ENCODE data around the gene BCORL1. TPM values are rescaled to one million over a fixed set of nuclear protein-coding genes. Genes with fewer than 3 reads are reported as not detected.
A peak's percentile ranks its signal among the peaks of the same experiment; 100 is the strongest.

BCORL1 gene
- polyA plus RNA-seq, 6 donors from 2014 or later: 0.31 to 2.1 (median 0.70) TPM; not detected in 1

DNA sequence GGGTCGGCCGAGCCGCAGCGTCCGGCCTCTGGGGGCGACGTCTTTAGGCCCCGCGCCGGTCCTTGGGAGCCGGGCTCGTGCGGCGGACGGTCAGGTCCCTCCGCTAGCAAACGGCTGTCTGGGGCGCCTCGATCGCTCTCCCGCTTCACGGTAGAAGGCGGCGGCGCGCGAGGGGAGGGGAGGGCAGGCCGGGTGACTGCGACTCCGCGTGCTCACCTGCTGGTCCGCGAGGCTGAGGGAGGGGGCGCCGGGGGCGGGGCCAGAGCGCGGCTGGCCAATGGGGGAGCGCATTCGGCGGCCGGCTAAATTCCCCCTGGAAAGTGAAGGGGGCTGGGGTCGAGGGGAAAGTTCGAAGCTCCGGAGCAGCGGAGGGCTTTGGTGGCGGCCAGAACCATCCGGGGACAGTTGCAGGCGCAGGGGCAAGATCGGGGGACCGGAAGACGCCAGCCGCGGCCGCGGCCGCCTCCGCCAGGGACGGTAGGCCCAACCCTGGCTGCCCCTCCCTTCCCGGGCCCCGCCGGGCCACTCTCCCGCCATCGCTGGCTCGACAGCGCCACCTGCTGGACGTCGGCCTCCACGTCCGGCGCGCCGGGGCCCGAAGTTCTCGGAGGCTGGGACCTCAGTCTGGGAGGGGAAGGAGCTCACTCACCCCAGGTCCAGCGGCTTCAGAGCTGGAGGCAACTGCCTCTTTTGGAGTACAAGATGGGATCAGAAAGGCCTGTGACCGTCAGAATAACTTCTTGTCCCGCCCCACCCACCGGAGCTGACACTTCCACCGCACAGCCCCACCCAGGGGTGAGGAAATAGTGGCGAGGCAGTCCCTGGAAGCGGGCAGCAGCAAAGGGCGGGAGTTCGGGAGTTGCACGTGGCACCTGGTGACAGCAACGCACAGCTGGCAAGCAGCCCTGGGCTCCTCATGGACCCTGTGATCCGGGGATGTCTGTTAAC is 78.0 kb downstream of the BCORL1 start:
- peak overlapping the region; percentile 65 to 92 (median 82) for H3K4me3 Mint-ChIP-seq
- no peaks in the 10 kb centered on the region for H3K27me3 Mint-ChIP-seq
- DNase-seq: peak; percentile 78
- no peaks in the 10 kb centered on the region for H3K36me3 Mint-ChIP-seq
- peaks cover 4 to 6% (median 6%) of the 10 kb centered on the region in 3 donors for H3K4me1 Mint-ChIP-seq
- H3K9me3 Mint-ChIP-seq: no peaks in the 10 kb centered on the region
- peak; percentile 89 to 90 for ATAC-seq (ENCODE audit: low read depth in 2 of 2)
- peak overlapping the region in 3 of 6 donors; percentile 66 to 91 (median 76) for H3K27ac Mint-ChIP-seq

- no peak for ATAC-seq (ENCODE audit: low read depth in 2 of 2)
- peaks cover 0 to 7% of the 10 kb centered on the region in 2 donors for H3K36me3 Mint-ChIP-seq
- no peaks in the 10 kb centered on the region for H3K27me3 Mint-ChIP-seq
- DNase-seq: no peak
- no peak overlapping the region for H3K4me3 Mint-ChIP-seq
- no peaks in the 10 kb centered on the region for H3K9me3 Mint-ChIP-seq
- H3K4me1 Mint-ChIP-seq: peaks cover 0 to 7% (median 4%) of the 10 kb centered on the region in 3 donors
- H3K27ac Mint-ChIP-seq: peak overlapping the region in 3 of 6 donors; percentile 67 to 85 (median 70)
Observed at GRCh38 chrX:130066975-130067615, 84.7 kb downstream of the BCORL1 start.

DNA sequence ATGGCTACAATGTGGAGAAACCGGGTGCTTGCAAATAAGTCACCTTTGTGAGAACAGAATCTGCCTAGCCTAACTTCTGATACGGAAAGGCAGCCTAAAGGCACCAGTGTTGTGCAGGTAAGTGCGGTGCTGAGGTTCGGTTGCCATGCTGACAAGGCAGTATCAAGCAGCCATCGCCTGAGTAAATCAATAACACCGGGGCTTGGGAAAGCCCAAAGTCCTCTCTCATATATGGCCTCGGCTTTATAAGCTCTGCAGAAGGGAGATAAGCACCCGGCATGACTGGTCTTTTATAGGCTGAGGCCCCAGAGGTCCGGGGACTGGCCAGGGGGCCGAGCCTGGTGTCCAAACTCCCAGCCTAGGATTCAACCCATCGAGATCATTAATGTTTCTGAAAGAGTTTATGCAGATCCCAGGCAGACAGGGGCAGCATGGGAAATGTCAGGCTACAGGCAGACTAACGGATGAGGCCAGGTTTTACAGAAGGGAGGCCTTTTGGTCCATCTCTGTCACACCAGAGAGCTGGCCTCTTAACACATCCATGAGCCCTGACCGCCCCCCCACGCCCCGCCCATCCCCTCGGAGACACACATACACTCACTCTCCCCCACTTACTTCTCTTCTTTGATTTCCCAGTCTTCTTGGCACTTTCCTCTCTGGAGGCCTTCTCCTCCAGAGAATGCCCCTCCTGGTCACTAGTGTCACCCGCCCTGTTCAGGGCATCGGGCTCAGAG is 89.3 kb downstream of the BCORL1 start:
- Mint-ChIP-seq H3K4me1 (peaks cover 0 to 3% (median 0%) of the 10 kb centered on the region in 3 donors), H3K27me3 (no peaks in the 10 kb centered on the region), H3K9me3 (peaks cover 0 to 3% (median 0%) of the 10 kb centered on the region in 7 donors), H3K4me3 (no peak overlapping the region), H3K36me3 (peaks cover 0 to 7% of the 10 kb centered on the region in 2 donors), H3K27ac (peak overlapping the region in 2 of 6 donors; percentile 30 to 78)
- ATAC-seq (ENCODE audit: low read depth in 2 of 2): no peak
- no peak for DNase-seq

GRCh38 chrX:130072345-130072740 is 89.9 kb downstream of the BCORL1 start:
- H3K27me3 Mint-ChIP-seq: no peaks in the 10 kb centered on the region
- ATAC-seq (ENCODE audit: low read depth in 2 of 2) (no peak), DNase-seq (no peak)
- peaks cover 0 to 3% (median 0%) of the 10 kb centered on the region in 3 donors for H3K4me1 Mint-ChIP-seq
- H3K9me3 Mint-ChIP-seq: peaks cover 0 to 3% (median 0%) of the 10 kb centered on the region in 7 donors
- H3K36me3 Mint-ChIP-seq: peaks cover 0 to 3% of the 10 kb centered on the region in 2 donors
- H3K27ac Mint-ChIP-seq: peak overlapping the region in 2 of 6 donors; percentile 38 to 78
- H3K4me3 Mint-ChIP-seq: no peak overlapping the region

GRCh38 chrX:130075777-130076176 is 93.3 kb downstream of the BCORL1 start:
- no peaks in the 10 kb centered on the region for H3K36me3 Mint-ChIP-seq
- peaks cover 0 to 3% (median 0%) of the 10 kb centered on the region in 7 donors for H3K9me3 Mint-ChIP-seq
- no peak for ATAC-seq (ENCODE audit: low read depth in 2 of 2)
- H3K4me3 Mint-ChIP-seq: peak overlapping the region in 1 of 8 donors; percentile 76
- H3K27ac Mint-ChIP-seq: peak overlapping the region in 2 of 6 donors; percentile 38 to 45
- no peak for DNase-seq
- no peaks in the 10 kb centered on the region for H3K27me3 Mint-ChIP-seq
- H3K4me1 Mint-ChIP-seq: peaks cover 0 to 11% (median 8%) of the 10 kb centered on the region in 3 donors

GRCh38 chrX:130079824-130080406 is 97.5 kb downstream of the BCORL1 start:
- H3K4me1 Mint-ChIP-seq: peaks cover 37 to 47% (median 37%) of the 10 kb centered on the region in 3 donors

GRCh38 chrX:130080791-130081367 is 98.4 kb downstream of the BCORL1 start:
- Mint-ChIP-seq H3K27me3 (no peaks in the 10 kb centered on the region), H3K9me3 (no peaks in the 10 kb centered on the region), H3K27ac (peak overlapping the region in 2 of 6 donors; percentile 67 to 95), H3K4me1 (peaks cover 39 to 57% (median 40%) of the 10 kb centered on the region in 3 donors), H3K36me3 (no peaks in the 10 kb centered on the region), H3K4me3 (peak overlapping the region in 4 of 8 donors; percentile 45 to 91 (median 64))
- ATAC-seq (ENCODE audit: low read depth in 2 of 2) (no peak), DNase-seq (no peak)

More at GRCh38 chrX:130079824-130080406, 97.5 kb downstream of the BCORL1 start:
- ATAC-seq (ENCODE audit: low read depth in 2 of 2): no peak
- peaks cover 0 to 3% (median 0%) of the 10 kb centered on the region in 7 donors for H3K9me3 Mint-ChIP-seq
- H3K4me3 Mint-ChIP-seq: peak overlapping the region in 2 of 8 donors; percentile 45 to 71
- peak; percentile 46 for DNase-seq
- peak overlapping the region in 2 of 6 donors; percentile 2 to 87 for H3K27ac Mint-ChIP-seq
- H3K36me3 Mint-ChIP-seq: no peaks in the 10 kb centered on the region
- no peaks in the 10 kb centered on the region for H3K27me3 Mint-ChIP-seq

- Mint-ChIP-seq H3K4me3 (peak overlapping the region; percentile 38 to 91 (median 79)), H3K9me3 (no peaks in the 10 kb centered on the region), H3K27me3 (no peaks in the 10 kb centered on the region), H3K4me1 (peaks cover 45 to 64% (median 47%) of the 10 kb centered on the region in 3 donors), H3K36me3 (no peaks in the 10 kb centered on the region), H3K27ac (peak overlapping the region in 4 of 6 donors; percentile 43 to 95 (median 80))
- ATAC-seq (ENCODE audit: low read depth in 2 of 2) (no peak), DNase-seq (no peak)
Observed at GRCh38 chrX:130081421-130082045, 99.1 kb downstream of the BCORL1 start.

GRCh38 chrX:130082244-130083106 is 100.0 kb downstream of the BCORL1 start:
- H3K27me3 Mint-ChIP-seq: no peaks in the 10 kb centered on the region
- no peaks in the 10 kb centered on the region for H3K36me3 Mint-ChIP-seq

GRCh38 chrX:130083107-130083490 is 100.7 kb downstream of the BCORL1 start:
- Mint-ChIP-seq H3K4me1 (peaks cover 50 to 75% (median 60%) of the 10 kb centered on the region in 3 donors), H3K36me3 (no peaks in the 10 kb centered on the region), H3K27ac (peak overlapping the region in 5 of 6 donors; percentile 59 to 95 (median 74)), H3K9me3 (no peaks in the 10 kb centered on the region), H3K27me3 (no peaks in the 10 kb centered on the region), H3K4me3 (peak overlapping the region; percentile 68 to 91 (median 86))
- DNase-seq (no peak), ATAC-seq (ENCODE audit: low read depth in 2 of 2) (no peak)

More at GRCh38 chrX:130082244-130083106, 100.0 kb downstream of the BCORL1 start:
- H3K4me1 Mint-ChIP-seq: peaks cover 45 to 70% (median 54%) of the 10 kb centered on the region in 3 donors
- H3K4me3 Mint-ChIP-seq: peak overlapping the region; percentile 82 to 93 (median 90)
- H3K27ac Mint-ChIP-seq: peak overlapping the region; percentile 67 to 96 (median 92)
- H3K9me3 Mint-ChIP-seq: no peaks in the 10 kb centered on the region
- DNase-seq: peak; percentile 69
- ATAC-seq (ENCODE audit: low read depth in 2 of 2): peak; percentile 77 to 82

Measured in naive B cell (primary cell).